GM12864 (cell line): Measurements from ENCODE around the gene ENPP6.
A peak's percentile ranks its signal among the peaks of the same experiment; 100 is the strongest.

Source experiments
- DNase-seq: peaks from one replicate; pipeline ENCODE4 v3.0.0-alpha.2; 2011; ENCODE audit warnings: low read depth
- H3K4me3 ChIP-seq: 2 replicates; pipeline ENCODE4 v1.5.1; 2011; ENCODE audit warnings: mild to moderate bottlenecking, low read depth, low read length, control low read depth
- CTCF ChIP-seq: IDR thresholded peaks from 2 replicates; pipeline ENCODE4 v1.5.1; 2011; ENCODE audit warnings: low read depth, mild to moderate bottlenecking, moderate library complexity, low read length, control low read depth, inconsistent platforms; ENCODE audit errors: missing control alignments

ENPP6 gene

GRCh38 chr4:184217634-184218033, at the start of gene ENPP6:
Gene ENPP6, minus strand, starts transcription at chr4:184217873. Its CDS starts 54 bp downstream, at chr4:184217819.
- no peak for DNase-seq
- TF ChIP-seq CTCF: no peak
- no peak within 1 kb of the TSS for H3K4me3 ChIP-seq

- TF ChIP-seq CTCF: no peak
- peak overlapping the region; percentile 48; the same call in 1 of the 2 replicates for H3K4me3 ChIP-seq
- DNase-seq: no peak
Measured at GRCh38 chr4:184267206-184267608, 49.5 kb upstream of the ENPP6 start.

DNA sequence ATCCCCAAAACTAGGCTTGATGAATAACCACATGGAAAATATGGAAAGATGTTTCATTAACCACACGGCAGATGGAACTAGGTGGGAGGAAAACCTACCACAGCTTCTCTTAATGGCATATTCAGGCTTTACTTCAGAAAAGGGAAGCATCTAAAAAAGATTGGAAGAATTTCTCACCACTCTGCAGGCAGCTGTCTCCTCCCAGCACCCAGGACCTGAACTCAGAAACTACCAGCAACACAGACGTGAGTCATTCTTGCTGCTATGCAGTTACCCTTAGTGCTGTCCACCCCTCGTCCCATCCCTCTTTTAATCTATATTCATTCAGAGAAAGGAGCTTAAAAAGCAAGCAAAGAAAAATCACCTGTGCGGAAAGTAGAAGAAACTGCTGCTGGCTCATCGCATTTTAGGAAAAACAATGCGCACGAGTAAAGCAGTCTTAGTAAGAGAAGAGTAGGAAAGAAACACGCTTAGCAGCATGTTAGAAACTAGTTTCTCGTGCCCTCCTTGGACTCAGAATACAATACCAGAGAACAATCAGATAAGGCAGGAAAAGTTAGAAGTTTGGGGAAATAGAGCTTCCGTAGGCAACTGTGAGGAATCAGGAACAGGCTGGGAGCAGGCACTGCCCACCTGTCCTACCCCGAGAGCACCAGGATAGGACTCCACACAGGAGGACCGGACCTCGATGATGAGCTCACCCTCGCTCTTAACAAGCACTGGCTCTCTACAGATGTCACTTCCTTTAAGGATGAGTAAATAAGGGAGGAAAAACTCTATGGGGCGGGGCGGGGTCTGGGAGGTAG, 48.1 kb upstream of the ENPP6 start:
- no peak for DNase-seq
- no peak for TF ChIP-seq CTCF
- H3K4me3 ChIP-seq: peak overlapping the region; percentile 59

GRCh38 chr4:184263910-184264732, 46.4 kb upstream of the ENPP6 start:
- peak; percentile 93 for DNase-seq
- peak; percentile 74 for TF ChIP-seq CTCF
- peak overlapping the region; percentile 48 for H3K4me3 ChIP-seq

DNA sequence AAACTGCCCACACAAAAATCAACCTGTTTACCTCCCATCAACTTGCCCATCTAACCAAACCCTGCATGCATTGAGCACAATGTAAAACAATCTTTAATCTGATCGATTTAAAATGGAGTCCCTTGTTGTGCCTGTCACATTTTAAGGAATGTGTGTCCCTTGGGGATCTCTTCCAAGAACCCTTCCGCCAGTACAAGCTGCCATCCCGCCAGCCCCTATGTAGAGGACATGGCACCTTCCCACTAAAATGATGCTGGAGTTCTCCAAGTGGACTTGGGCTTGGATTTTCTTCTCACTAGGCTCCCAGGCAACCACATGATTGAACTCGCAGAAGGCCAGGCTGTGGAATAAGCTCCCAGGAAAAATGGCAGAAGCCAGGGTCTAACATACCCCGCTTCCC, 45.8 kb upstream of the ENPP6 start:
- peak overlapping the region; percentile 48 for H3K4me3 ChIP-seq
- TF ChIP-seq CTCF: no peak
- DNase-seq: no peak

- no peak for DNase-seq
- no peak overlapping the region; the same call in 1 of the 2 replicates for H3K4me3 ChIP-seq
- TF ChIP-seq CTCF: no peak
Measured at GRCh38 chr4:184262901-184263300, 45.2 kb upstream of the ENPP6 start.
